ENCODE measurements around the gene OPCML.

Gene OPCML

DNA sequence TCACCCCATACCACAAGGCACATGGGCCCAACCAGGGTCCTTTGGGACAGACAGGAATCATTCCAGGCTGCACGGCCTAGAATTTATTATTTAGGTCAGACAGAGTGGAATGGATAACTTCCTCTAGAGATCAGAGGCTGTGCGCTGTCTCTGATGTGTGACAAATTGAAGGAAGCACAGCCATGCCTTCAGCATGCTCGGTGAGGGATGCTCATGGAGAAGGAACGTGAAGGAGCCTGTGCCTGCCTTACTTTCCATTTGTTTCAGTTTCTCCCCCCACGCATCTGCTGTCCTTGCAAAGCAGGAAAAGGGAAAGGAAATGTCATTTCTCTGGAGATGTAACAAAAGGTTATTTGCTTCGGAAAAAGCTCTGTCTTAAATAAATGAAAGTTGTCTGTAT lies 644.1 kb downstream of the OPCML start:
- no peak for DNase-seq (ENCODE audit: low read depth in 1 of 2, low spot score in 1 of 2)
- Histone ChIP-seq H3K4me3 (replicated peaks; ENCODE audit: insufficient read depth, low read length) (no peak overlapping the region), H3K27me3 (ENCODE audit: insufficient read depth, poor library complexity, severe bottlenecking) (no peaks in the 10 kb centered on the region), H3K27ac (replicated peaks) (no peak overlapping the region)
- no peak for TF ChIP-seq SPI1 (IDR thresholded peaks at IDR 0.05; ENCODE audit: borderline replicate concordance, low read depth)
- TF ChIP-seq, protein P1, sequence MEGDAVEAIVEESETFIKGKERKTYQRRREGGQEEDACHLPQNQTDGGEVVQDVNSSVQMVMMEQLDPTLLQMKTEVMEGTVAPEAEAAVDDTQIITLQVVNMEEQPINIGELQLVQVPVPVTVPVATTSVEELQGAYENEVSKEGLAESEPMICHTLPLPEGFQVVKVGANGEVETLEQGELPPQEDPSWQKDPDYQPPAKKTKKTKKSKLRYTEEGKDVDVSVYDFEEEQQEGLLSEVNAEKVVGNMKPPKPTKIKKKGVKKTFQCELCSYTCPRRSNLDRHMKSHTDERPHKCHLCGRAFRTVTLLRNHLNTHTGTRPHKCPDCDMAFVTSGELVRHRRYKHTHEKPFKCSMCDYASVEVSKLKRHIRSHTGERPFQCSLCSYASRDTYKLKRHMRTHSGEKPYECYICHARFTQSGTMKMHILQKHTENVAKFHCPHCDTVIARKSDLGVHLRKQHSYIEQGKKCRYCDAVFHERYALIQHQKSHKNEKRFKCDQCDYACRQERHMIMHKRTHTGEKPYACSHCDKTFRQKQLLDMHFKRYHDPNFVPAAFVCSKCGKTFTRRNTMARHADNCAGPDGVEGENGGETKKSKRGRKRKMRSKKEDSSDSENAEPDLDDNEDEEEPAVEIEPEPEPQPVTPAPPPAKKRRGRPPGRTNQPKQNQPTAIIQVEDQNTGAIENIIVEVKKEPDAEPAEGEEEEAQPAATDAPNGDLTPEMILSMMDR (IDR thresholded peaks at IDR 0.05; ENCODE audit: insufficient read depth, low read length) = no peak
- no peak for TF ChIP-seq GABPA (IDR thresholded peaks at IDR 0.05; ENCODE audit: low read depth)
- TF ChIP-seq, protein P2, sequence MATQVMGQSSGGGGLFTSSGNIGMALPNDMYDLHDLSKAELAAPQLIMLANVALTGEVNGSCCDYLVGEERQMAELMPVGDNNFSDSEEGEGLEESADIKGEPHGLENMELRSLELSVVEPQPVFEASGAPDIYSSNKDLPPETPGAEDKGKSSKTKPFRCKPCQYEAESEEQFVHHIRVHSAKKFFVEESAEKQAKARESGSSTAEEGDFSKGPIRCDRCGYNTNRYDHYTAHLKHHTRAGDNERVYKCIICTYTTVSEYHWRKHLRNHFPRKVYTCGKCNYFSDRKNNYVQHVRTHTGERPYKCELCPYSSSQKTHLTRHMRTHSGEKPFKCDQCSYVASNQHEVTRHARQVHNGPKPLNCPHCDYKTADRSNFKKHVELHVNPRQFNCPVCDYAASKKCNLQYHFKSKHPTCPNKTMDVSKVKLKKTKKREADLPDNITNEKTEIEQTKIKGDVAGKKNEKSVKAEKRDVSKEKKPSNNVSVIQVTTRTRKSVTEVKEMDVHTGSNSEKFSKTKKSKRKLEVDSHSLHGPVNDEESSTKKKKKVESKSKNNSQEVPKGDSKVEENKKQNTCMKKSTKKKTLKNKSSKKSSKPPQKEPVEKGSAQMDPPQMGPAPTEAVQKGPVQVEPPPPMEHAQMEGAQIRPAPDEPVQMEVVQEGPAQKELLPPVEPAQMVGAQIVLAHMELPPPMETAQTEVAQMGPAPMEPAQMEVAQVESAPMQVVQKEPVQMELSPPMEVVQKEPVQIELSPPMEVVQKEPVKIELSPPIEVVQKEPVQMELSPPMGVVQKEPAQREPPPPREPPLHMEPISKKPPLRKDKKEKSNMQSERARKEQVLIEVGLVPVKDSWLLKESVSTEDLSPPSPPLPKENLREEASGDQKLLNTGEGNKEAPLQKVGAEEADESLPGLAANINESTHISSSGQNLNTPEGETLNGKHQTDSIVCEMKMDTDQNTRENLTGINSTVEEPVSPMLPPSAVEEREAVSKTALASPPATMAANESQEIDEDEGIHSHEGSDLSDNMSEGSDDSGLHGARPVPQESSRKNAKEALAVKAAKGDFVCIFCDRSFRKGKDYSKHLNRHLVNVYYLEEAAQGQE (IDR thresholded peaks at IDR 0.05; ENCODE audit: insufficient replicate concordance, low read depth) = no peak
- no peak for TF ChIP-seq POLR2AphosphoS5 (IDR thresholded peaks at IDR 0.05; ENCODE audit: low read depth)

DNA sequence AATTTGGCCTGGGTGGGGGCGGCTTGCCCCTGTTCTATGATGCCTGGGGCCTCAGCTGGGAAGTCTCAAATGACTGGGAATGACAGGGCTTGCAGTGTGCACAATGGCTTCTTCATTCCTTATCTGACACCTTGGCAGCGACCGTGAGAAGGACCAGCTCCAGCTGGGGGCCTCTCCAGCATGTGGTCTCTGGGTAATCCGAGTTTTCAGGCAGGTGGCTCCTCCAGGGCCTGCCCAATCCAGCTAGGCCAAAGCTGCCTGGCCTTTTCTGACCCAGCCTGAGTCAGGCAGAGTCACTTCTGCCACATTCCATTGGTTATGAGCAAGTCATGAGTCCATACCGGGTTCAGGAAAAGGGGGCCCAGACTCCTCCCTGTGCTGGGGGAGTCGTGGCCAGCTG lies 646.0 kb downstream of the OPCML start:
- Histone ChIP-seq H3K27me3 (ENCODE audit: insufficient read depth, poor library complexity, severe bottlenecking) (no peaks in the 10 kb centered on the region), H3K4me3 (replicated peaks; ENCODE audit: insufficient read depth, low read length) (no peak overlapping the region), H3K27ac (replicated peaks) (no peak overlapping the region)
- no peak for DNase-seq (ENCODE audit: low read depth in 1 of 2, low spot score in 1 of 2)
- TF ChIP-seq, protein P1 (IDR thresholded peaks at IDR 0.05; ENCODE audit: insufficient read depth, low read length) = no peak
- TF ChIP-seq, protein P2 (IDR thresholded peaks at IDR 0.05; ENCODE audit: insufficient replicate concordance, low read depth) = no peak
- TF ChIP-seq SPI1 (IDR thresholded peaks at IDR 0.05; ENCODE audit: borderline replicate concordance, low read depth) (no peak), GABPA (IDR thresholded peaks at IDR 0.05; ENCODE audit: low read depth) (no peak), POLR2AphosphoS5 (IDR thresholded peaks at IDR 0.05; ENCODE audit: low read depth) (no peak)

- Histone ChIP-seq H3K27ac (replicated peaks) (no peak overlapping the region), H3K27me3 (ENCODE audit: insufficient read depth, poor library complexity, severe bottlenecking) (no peaks in the 10 kb centered on the region), H3K4me3 (replicated peaks; ENCODE audit: insufficient read depth, low read length) (no peak overlapping the region)
- TF ChIP-seq, protein P1 (IDR thresholded peaks at IDR 0.05; ENCODE audit: insufficient read depth, low read length) = no peak
- TF ChIP-seq SPI1 (IDR thresholded peaks at IDR 0.05; ENCODE audit: borderline replicate concordance, low read depth) = no peak
- no peak for TF ChIP-seq POLR2AphosphoS5 (IDR thresholded peaks at IDR 0.05; ENCODE audit: low read depth)
- TF ChIP-seq, protein P2 (IDR thresholded peaks at IDR 0.05; ENCODE audit: insufficient replicate concordance, low read depth) = no peak
- no peak for TF ChIP-seq GABPA (IDR thresholded peaks at IDR 0.05; ENCODE audit: low read depth)
- DNase-seq (ENCODE audit: low read depth in 1 of 2, low spot score in 1 of 2) = no peak
Observed at GRCh38 chr11:132883241-132883640, 649.1 kb downstream of the OPCML start.

Measured in HL-60 (cell line).